Skeletal muscle cell (primary cell): ENCODE results near the gene MDM2.

Experiments
- DNase-seq: peaks from one replicate; pipeline ENCODE4 v3.0.0-alpha.2; 2010; ENCODE audit warnings: low read depth
- H3K4me3 ChIP-seq: 2 replicates; pipeline ENCODE4 v1.5.1; 2011; ENCODE audit warnings: low read depth, mild to moderate bottlenecking, control low read depth, low read length, moderate library complexity

The MDM2 gene

DNA sequence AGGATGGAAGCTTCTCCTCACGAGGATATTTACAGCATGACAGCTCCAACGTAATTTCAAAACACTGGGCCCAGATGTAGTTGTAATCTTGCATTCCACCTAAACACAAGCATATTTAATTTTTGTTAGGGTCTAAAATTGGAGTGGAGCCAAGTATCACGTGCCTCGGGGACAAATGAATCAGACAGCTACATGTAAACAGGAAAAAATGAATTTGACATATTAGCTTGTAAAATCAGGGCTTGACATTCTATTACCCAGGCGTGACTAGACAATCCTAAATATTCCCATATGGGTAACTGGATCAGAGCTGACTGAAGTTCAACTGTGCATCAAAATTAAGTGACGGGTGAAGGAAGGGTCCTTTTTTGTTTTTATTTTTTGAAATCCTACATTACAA lies 59.0 kb downstream of the MDM2 start:
- no peak overlapping the region for H3K4me3 ChIP-seq
- DNase-seq, result no peak

DNA sequence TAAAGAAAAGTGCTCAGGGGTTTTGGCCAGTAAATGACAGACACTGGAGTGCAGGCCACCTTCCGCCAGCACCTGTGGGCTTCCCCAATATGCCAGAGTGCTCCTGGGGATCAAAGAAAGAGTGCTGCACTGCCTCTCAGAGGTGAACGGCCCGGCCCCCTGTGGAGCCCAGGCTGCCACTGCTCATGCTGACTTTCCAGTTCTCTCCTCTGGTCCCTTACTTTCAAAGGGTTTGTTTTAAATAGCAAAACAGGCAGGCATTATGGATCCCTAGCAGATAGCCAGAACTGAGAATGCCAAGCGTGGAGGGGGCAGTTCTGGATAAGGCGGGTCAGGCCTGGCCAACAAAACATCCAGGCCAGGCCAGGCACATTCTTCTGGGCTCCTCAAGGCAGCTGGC lies 59.6 kb downstream of the MDM2 start:
- no peak for DNase-seq
- no peak overlapping the region for H3K4me3 ChIP-seq

DNA sequence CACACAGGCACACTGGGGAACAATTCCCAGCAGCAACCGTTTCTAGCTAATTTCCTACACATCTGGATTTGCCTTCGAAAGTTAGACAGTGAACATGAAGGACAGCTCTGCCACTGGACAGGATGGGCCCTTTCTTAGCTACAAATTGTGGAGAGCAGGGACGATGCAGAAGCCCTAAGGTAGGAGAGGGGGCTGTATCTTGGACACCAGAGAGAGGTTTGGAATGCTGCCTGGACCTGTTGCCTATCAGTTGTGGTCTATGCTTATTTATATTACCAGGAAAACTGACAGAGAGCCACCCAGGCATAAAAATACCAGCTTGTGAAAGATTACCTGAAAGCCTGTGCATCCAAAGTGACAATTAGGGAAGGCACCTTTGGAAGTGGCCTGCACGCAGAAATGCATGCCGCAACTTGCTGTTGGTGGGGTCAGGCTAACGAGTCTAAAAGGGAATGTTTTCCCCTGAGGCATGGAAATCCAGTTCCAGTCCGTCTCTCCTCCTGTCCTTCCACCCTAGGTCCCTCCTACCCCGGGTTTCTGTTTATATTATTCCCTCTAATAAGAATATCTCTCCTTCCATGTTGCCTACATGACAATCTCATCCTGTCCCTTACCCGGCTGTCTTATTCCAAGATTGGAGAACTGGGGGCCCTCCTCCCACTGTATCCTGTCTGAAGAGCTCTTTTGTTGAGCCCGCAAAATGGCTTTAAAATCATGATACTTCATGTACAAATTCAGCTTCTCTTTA lies 60.2 kb downstream of the MDM2 start:
- H3K4me3 ChIP-seq, result no peak overlapping the region
- DNase-seq, result no peak

GRCh38 chr12:68870011-68870410 lies 62.0 kb downstream of the MDM2 start:
- H3K4me3 ChIP-seq, result no peak overlapping the region
- no peak for DNase-seq

GRCh38 chr12:68870443-68870842 lies 62.5 kb downstream of the MDM2 start:
- DNase-seq, result no peak
- no peak overlapping the region for H3K4me3 ChIP-seq

DNA sequence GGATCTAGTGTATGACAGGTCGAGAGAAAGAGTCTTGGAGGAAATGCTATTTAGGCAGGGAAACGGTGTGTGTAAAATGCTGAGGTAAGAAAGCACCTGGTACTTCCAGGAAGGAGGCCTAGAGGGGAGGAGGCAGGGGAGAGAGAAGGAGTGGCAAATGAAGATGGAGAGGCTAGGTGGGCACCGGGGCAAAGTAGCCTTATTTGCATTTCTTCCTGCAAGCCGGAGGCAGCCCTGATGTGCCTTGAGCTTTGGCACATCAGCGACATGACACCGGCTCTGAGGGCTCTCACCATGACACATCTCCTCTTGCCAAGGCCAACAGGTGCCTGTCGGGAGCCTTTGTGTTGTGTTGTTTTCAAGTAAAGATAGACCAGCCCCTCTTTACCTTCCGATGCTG lies 63.4 kb downstream of the MDM2 start:
- H3K4me3 ChIP-seq, result no peak overlapping the region
- DNase-seq, result no peak

GRCh38 chr12:68871921-68872320 lies 63.9 kb downstream of the MDM2 start:
- no peak for DNase-seq
- no peak overlapping the region for H3K4me3 ChIP-seq

GRCh38 chr12:68873316-68873715 lies 65.3 kb downstream of the MDM2 start:
- no peak overlapping the region for H3K4me3 ChIP-seq
- DNase-seq, result no peak

DNA sequence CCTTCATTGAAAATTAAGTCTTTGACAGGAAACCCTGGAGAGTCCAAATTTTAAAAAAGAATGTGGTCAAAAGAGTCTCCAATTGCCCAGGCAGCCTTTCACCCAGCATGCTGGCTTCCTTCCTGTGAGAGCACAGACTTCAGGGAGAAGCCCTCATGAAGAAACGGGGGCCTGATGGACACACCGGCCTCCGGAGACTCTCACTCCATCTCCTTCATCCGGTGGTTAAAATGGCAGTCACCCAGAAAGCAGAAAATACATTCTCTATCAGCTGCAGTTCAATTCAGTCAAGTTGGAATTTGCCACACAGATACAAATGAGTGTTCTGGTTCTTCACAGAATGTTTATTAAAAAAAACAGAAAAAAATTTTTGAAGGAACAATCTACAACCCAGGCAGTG lies 68.5 kb downstream of the MDM2 start:
- DNase-seq, result no peak
- H3K4me3 ChIP-seq, result no peak overlapping the region

GRCh38 chr12:68877583-68877982 lies 69.6 kb downstream of the MDM2 start:
- no peak for DNase-seq
- no peak overlapping the region for H3K4me3 ChIP-seq

DNA sequence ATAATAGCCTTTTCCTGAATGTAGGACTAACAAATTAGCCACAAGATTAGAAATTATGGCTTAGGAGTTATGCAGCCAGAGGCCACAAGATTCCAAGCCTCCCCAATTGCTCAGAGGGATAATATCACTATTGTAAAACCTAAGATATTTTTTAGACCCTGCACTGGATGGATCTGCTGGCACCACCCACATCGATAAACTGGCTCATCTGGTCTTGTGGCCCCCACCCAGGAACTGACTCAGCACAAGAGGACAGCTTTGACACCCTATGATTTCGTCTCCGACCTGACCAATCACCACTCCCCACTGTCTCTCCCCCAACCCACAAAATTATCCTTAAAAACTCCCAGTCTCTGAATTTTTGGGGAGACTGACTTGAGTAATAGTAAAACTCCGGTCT lies 70.3 kb downstream of the MDM2 start:
- DNase-seq, result no peak
- H3K4me3 ChIP-seq, result no peak overlapping the region

DNA sequence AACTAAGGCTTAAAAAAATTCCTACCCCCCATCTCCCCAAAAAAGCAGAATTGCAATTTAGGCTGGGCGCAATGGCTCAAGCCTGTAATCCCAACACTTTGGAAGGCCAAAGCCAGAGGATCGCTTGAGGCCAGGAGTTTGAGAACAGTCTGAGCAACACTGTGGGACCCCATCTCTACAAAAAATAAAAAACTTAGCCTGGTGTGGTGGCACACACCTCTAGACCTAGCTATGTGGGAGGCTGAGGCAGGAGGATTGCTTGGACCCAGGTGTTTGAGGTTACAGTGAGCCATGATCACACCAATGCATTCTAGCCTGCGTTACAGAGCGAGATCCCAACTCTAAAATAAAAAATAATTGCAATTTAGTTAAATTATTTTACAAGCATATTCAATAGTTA lies 70.9 kb downstream of the MDM2 start:
- no peak overlapping the region for H3K4me3 ChIP-seq
- no peak for DNase-seq

GRCh38 chr12:68880660-68881325 lies 72.8 kb downstream of the MDM2 start:
- no peak overlapping the region for H3K4me3 ChIP-seq

DNA sequence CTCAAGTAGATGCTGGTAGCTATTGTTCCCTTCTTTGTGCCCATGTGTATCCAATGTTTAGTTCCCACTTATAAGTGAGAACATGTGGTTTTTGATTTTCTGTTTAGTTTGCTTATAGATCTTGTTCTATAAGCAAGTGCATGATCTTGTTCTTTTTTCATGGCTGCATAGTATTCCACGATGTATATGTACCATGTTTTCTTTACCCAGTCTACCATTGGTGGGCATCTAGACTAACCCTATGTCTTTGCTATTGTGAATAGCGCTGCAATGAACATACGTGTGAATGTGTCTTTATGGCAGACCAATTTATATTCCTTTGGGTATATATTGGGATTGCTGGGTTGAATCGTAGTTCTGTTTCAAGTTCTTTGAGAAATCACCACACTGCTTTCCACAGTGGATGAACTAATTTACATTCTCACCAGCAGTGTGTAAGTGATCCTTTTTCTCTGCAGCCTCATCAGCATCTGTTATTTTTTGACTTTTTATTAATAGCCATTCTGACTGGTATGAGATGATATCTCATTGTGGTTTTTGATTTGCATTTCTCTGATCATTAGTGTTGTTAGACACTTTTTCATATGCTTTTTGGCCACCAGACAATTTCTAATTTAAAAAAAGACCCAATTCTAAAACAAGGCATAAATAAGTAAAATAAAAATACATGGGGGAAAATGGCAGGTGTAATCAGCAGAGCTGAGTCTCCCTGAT lies 74.4 kb downstream of the MDM2 start:
- H3K4me3 ChIP-seq, result no peak overlapping the region

More at GRCh38 chr12:68880660-68881325, 72.8 kb downstream of the MDM2 start:
- no peak for DNase-seq

GRCh38 chr12:68883151-68883550 lies 75.2 kb downstream of the MDM2 start:
- DNase-seq, result no peak
- no peak overlapping the region for H3K4me3 ChIP-seq

More for the DNA sequence above, 74.4 kb downstream of the MDM2 start:
- no peak for DNase-seq

DNA sequence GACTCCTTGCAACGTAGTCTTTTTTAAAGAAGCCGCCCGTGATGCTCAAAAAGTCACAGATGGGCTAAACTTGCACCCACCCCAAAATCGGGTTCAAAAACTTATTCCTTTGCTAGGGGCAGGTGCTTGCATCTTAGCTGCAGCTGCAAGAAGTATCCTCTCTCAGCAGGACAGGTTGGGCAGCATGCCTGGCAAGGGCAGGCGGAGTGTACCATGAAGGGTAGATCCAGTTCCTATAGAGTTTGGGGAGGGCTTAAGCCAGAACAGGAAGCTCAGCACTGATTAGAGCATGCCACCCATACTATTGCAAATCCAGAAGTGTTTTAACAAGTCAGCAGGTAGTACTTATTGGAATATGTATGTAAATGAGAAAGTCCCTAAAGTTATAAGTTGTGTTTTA lies 76.3 kb downstream of the MDM2 start:
- H3K4me3 ChIP-seq, result no peak overlapping the region

DNA sequence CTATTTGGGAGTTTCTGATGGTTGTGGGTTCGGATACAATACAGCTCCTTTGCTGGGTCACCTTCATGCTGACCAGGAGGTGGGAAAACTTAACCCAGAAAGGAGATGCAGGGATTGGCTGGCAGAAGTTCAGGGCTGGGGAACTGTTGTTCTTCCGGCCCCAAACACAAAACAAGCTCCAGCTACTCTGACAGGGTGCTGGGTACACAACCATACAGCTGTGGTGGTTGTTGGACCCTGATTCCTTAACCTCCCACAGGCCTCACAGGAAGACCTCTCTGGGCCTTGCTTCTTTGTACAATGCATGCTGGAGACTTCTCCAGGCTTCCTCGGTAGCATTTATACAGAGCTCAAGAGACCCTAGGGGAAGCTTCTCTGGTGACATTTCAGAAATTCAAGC lies 77.4 kb downstream of the MDM2 start:
- DNase-seq, result no peak
- no peak overlapping the region for H3K4me3 ChIP-seq

More for the DNA sequence above, 76.3 kb downstream of the MDM2 start:
- DNase-seq, result no peak

DNA sequence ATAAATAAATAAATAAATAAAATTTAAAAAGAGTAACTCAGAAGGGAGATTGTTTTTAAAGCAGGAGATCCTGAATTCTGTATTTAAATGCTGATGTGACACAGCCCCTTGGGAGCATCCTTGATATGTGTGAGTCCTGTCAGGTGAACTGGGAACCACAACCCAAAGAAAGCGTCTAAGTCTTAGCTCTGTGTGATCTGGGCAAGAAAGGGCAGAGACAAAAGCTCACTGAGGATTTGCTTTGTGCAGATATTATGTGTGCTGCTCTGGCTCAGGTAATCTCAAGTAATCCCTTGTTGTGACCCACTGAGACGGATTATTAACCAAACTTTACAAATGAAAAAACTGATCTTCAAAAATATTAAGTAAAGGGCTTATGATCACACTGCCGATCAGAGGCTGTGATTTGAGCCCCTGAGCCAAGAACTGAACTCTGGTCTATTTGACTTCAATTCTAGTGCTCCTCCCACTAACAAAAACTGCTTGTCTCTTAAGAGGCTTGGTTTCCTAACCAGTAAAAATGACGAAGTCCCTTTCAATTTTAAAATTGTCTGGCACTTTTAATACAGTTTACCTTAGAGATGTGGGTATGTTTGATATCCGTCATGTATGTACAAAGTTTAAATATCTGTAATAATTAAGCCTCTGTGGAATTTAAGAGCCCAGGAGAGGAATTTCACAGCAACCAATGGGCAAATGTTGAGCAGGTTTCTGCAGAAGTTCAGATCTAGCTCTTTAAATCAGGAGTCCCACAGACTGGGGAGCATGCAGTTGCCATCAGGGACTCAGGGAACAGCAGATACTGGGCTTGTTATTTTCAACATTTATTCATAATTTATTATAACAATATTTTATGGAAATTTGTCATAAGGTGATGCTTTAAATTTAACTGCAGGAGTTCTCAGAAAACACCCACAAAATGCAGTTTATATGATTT lies 78.9 kb downstream of the MDM2 start:
- no peak overlapping the region for H3K4me3 ChIP-seq
- no peak for DNase-seq

DNA sequence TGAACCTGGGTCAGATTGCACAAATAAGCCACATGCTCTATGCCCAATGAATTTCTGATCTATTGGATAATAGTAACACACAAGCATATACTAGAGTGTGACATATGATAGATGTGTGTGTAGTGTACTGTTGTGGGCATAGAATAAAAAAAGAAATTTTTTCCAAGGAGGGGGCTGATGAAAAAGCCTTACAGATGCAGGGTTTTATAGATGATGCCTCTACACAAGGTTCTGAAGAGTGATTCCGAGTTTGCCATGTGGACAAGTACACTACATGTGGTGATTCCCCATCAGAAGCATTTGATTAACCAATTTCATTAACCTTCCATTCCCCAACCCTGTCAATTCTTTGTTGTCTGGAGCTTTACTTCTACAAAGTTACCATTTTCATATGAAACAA lies 79.7 kb downstream of the MDM2 start:
- H3K4me3 ChIP-seq, result no peak overlapping the region

DNA sequence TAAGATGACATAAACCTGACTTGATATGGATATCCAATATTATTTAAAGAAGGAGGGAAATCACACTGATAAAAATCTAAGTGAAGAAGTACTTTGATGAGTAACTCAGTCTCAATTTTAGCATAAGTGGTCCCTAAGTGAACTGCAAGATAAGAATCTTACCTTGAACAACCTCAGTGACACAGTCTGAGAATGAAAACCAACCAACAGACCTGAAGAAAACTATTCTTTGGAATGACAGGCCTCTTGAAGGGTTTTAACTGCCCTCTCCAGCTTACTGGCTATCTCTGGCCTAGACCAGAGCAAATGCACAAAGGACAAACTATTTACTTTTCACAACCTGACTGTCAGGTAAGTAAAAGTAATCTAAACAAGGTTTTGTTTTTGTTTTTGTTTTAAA lies 80.3 kb downstream of the MDM2 start:
- no peak for DNase-seq
- no peak overlapping the region for H3K4me3 ChIP-seq

More for the DNA sequence above, 79.7 kb downstream of the MDM2 start:
- no peak for DNase-seq
